K562 (cell line): ENCODE results near the gene ACSL6. TPM values are rescaled to one million over a fixed set of nuclear protein-coding genes. Genes with fewer than 3 reads are reported as not detected.
A peak's percentile ranks its signal among the peaks of the same experiment; 100 is the strongest.

Experiments used
- ATAC-seq: fragments of 200-7000 bp; cut with Tn5 transposase; 3 replicates; pipeline ENCODE4 v1.9.1; 2020; ENCODE audit warnings: moderate library complexity
- BruUV-seq: library from RNA; stranded (reverse); fragments of 400-500 nt; replicated peaks from 2 replicates; lab custom pipeline; 2021; lab: Mats Ljungman, UMichigan
- CTCF ChIA-PET: fragments of 300-600 bp; formaldehyde crosslinking; extraction: SDS; loops from one replicate; lab custom pipeline; 2021; ENCODE audit warnings: low intra/inter-chr PET ratio; lab: Yijun Ruan, JAX
- POLR2A ChIA-PET: fragments of 300-600, 350-650 bp; sonication (Branson Sonifier 250); formaldehyde crosslinking; extraction: SDS; loops from one replicate; lab custom pipeline; 2021; ENCODE audit warnings: antibody characterized with exemption, inconsistent platforms; lab: Yijun Ruan, JAX
- DNase-seq, 4 experiments: peaks; one replicate each; pipeline versions ENCODE4 v3.0.0 to v3.0.0-alpha.2; 2011 to 2018; ENCODE audit warnings: low spot score in 3 of 4, mixed read lengths in 3 of 4; ENCODE audit errors: extremely low read depth in 1 of 4
- FAIRE-seq: peaks from 2 replicates; lab custom pipeline; 2011; peaks lifted over from hg19 to GRCh38; lab: Jason Lieb, UNC
- H2AFZ ChIP-seq: 2 replicates; pipeline ENCODE4 v1.6.0; 2011; ENCODE audit warnings: low read depth, low read length, control low read depth, inconsistent platforms
- H3K27ac ChIP-seq: fragments of 200-600 bp; 3 replicates; pipeline ENCODE4 v1.8.0; 2011; ENCODE audit warnings: low read depth, mild to moderate bottlenecking, control low read depth, inconsistent platforms, low read length, moderate library complexity, mixed read lengths; ENCODE audit errors: extremely low read depth
- H3K27me3 ChIP-seq, 2 experiments: fragments of 300-600 bp in 1 of 2; 2 replicates in 1 of 2; 3 replicates in 1 of 2; pipeline versions ENCODE4 v1.6.0 to v1.8.0; 2011; ENCODE audit warnings: inconsistent platforms in 2 of 2, low read length in 2 of 2, mild to moderate bottlenecking in 1 of 2, mixed read lengths in 1 of 2, moderate library complexity in 1 of 2; ENCODE audit not compliant: control insufficient read depth in 2 of 2, insufficient read depth in 2 of 2
- H3K36me3 ChIP-seq: fragments of 300-600 bp; 3 replicates; pipeline ENCODE4 v1.8.0; 2011; ENCODE audit warnings: mild to moderate bottlenecking, low read length, inconsistent platforms; ENCODE audit not compliant: control insufficient read depth, insufficient read depth
- H3K4me1 ChIP-seq, 2 experiments: fragments of 200-600 bp in 1 of 2; replicated peaks in 1 of 2; 2 replicates in 1 of 2; 3 replicates in 1 of 2; pipeline versions ENCODE4 v1.5.1 to v1.8.0; 2011; ENCODE audit warnings: inconsistent platforms in 2 of 2, low read length in 2 of 2, mild to moderate bottlenecking in 1 of 2, mixed read lengths in 1 of 2, moderate library complexity in 1 of 2; ENCODE audit not compliant: control insufficient read depth in 2 of 2, insufficient read depth in 2 of 2
- H3K4me2 ChIP-seq: 2 replicates; pipeline ENCODE4 v1.6.1; 2011; ENCODE audit warnings: low read length, control low read depth, inconsistent platforms, mixed read lengths; ENCODE audit not compliant: insufficient read depth
- H3K4me3 ChIP-seq: fragments of 200-600 bp; sonication (generic), shearing (Covaris generic); 2 replicates; pipeline ENCODE4 v1.5.1; 2016; ENCODE audit warnings: control low read depth, inconsistent platforms
- H3K79me2 ChIP-seq: fragments of 200-600 bp; 3 replicates; pipeline ENCODE4 v1.8.0; 2011; ENCODE audit warnings: low read length, inconsistent platforms; ENCODE audit not compliant: control insufficient read depth, insufficient read depth
- H3K9ac ChIP-seq, 2 experiments: 2 replicates each; pipeline versions ENCODE4 v1.6.0 to v1.6.1; 2011; ENCODE audit warnings: low read depth in 2 of 2, low read length in 2 of 2, control low read depth in 1 of 2, inconsistent platforms in 1 of 2, mild to moderate bottlenecking in 1 of 2, mixed read lengths in 1 of 2; ENCODE audit not compliant: insufficient read depth in 1 of 2
- H3K9me1 ChIP-seq: one replicate; pipeline ENCODE4 v1.6.0; 2011; ENCODE audit warnings: inconsistent platforms, mild to moderate bottlenecking, low read length, moderate library complexity; ENCODE audit not compliant: control insufficient read depth, insufficient read depth
- H3K9me3 ChIP-seq: replicated peaks from 2 replicates; pipeline ENCODE4 v1.5.1; 2011; ENCODE audit warnings: low read depth, low read length, inconsistent platforms; ENCODE audit not compliant: control insufficient read depth, insufficient read depth
- H4K20me1 ChIP-seq: replicated peaks from 2 replicates; pipeline ENCODE4 v1.6.1; 2011; ENCODE audit warnings: low read length, inconsistent platforms, mixed read lengths; ENCODE audit not compliant: control insufficient read depth, insufficient read depth
- GTF2F1 ChIP-seq: IDR thresholded peaks from 2 replicates; pipeline ENCODE4 v1.6.1; 2011; ENCODE audit warnings: low read depth, low read length, improper control_type of control experiment
- KLF10 ChIP-seq: fragments of 250-450 bp; sonication (Bioruptor Pico); IDR thresholded peaks from 2 replicates; pipeline ENCODE4 v1.6.1; 2021; ENCODE audit warnings: matching md5 sums
- PTRF ChIP-seq: fragments of 450-650 bp; IDR thresholded peaks from 2 replicates; pipeline ENCODE4 v1.6.1; 2016; ENCODE audit warnings: mild to moderate bottlenecking, missing genetic modification characterization, missing compliant biosample characterization
- RBM22 ChIP-seq: fragments of 200-400 bp; formaldehyde crosslinking; IDR thresholded peaks from 2 replicates; pipeline ENCODE4 v1.6.1; 2018; ENCODE audit warnings: low read length, low read depth; ENCODE audit not compliant: poor library complexity, severe bottlenecking
- ZNF717 ChIP-seq: fragments of 250-450 bp; sonication (Bioruptor Pico); IDR thresholded peaks from 2 replicates; pipeline ENCODE4 v1.5.0; 2021
- ZNF75A ChIP-seq: fragments of 450-650 bp; formaldehyde crosslinking; IDR thresholded peaks from 2 replicates; pipeline ENCODE4 v1.4.0; 2020; ENCODE audit warnings: mild to moderate bottlenecking
- WGBS: fragments of 100-300 bp; shearing (Covaris generic); methylation state at CpG from one replicate; pipeline ENCODE4 v1.1.6; 2016; ENCODE audit warnings: low coverage, mixed read lengths; ENCODE audit not compliant: insufficient coverage; ENCODE audit errors: missing lambda C conversion rate; 5-methylcytosine and 5-hydroxymethylcytosine counted together
- in situ Hi-C: fragments of 300-500 bp; cut with MboI; formaldehyde crosslinking; loops from 4 replicates; pipeline ENCODE4 v1.15.0; 2018; ENCODE audit warnings: inconsistent platforms, mixed read lengths
- intact Hi-C: fragments of 100-400 bp; cut with micrococcal nuclease; formaldehyde crosslinking; loops from 2 replicates; pipeline ENCODE4 v1.14.2; 2022
- polyA plus RNA-seq, 8 experiments: library from polyadenylated mRNA; depleted of rRNA in 4 of 8; stranded (reverse) in 5 of 8; unstranded in 3 of 8; fragments of >200 nt; fragmentation: Nextera tagmentation in 2 of 8; fragmentation: Illumina TruSeq in 1 of 8; extraction: Ambion mirVana in 2 of 8; extraction: Trizol in 1 of 8; gene quantifications; 2 replicates each; pipeline versions ENCODE4 v1.2.1 to v1.2.3, GENCODE V29; 2011 to 2014; ENCODE audit warnings: inconsistent platforms in 1 of 8, missing spikeins in 1 of 8
- total RNA-seq, 7 experiments: library from RNA; depleted of rRNA in 6 of 7; stranded (reverse); fragments of >200 nt in 6 of 7; fragmentation: Illumina TruSeq in 2 of 7; extraction: Trizol in 2 of 7; gene quantifications; 2 replicates each; pipeline versions ENCODE4 v1.2.1 to v1.2.3, GENCODE V29; 2011 to 2021; ENCODE audit warnings: low replicate concordance in 1 of 7
- TF ChIP-seq, protein P1 (sequence below): fragments of 450-650 bp; formaldehyde crosslinking; IDR thresholded peaks from 2 replicates; pipeline ENCODE4 v1.4.0; 2022; ENCODE audit warnings: mild to moderate bottlenecking, moderate library complexity
- TF ChIP-seq, protein P2 (sequence below): fragments of 450-650 bp; formaldehyde crosslinking; IDR thresholded peaks from 2 replicates; pipeline ENCODE4 v1.4.0; 2022; ENCODE audit warnings: missing genetic modification characterization

Gene ACSL6
- total and polyA plus RNA-seq, 9 of the 15 experiments (the other 6 are each of a cell fraction or from before 2014, with no cell fraction given) = 0.50 to 1.5 (median 0.69) TPM

- Histone ChIP-seq H3K4me2 (no peak overlapping the region), H3K9ac (peak overlapping the region in 1 of 2 experiments; percentile 14; a peak in 1 of 4 replicates), H3K27me3 (no peaks in the 10 kb centered on the region), H3K4me1 (peaks cover 0 to 3% of the 10 kb centered on the region in 2 experiments; a peak in 1 of 5 replicates), H3K9me1 (no peaks in the 10 kb centered on the region), H4K20me1 (no peaks in the 10 kb centered on the region), H3K79me2 (no peaks in the 10 kb centered on the region), H3K9me3 (no peaks in the 10 kb centered on the region), H3K4me3 (no peak overlapping the region), H3K27ac (no peak overlapping the region), H2AFZ (peak overlapping the region; percentile 35), H3K36me3 (no peaks in the 10 kb centered on the region)
- BruUV-seq = no TSS peak
- TF ChIP-seq PTRF (tag) = no peak
- TF ChIP-seq RBM22 = no peak
- TF ChIP-seq, protein P1, sequence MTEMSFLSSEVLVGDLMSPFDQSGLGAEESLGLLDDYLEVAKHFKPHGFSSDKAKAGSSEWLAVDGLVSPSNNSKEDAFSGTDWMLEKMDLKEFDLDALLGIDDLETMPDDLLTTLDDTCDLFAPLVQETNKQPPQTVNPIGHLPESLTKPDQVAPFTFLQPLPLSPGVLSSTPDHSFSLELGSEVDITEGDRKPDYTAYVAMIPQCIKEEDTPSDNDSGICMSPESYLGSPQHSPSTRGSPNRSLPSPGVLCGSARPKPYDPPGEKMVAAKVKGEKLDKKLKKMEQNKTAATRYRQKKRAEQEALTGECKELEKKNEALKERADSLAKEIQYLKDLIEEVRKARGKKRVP (CRISPR knock-in tag) = no peak
- no peak for TF ChIP-seq ZNF717 (CRISPR knock-in tag)
- TF ChIP-seq, protein P2, sequence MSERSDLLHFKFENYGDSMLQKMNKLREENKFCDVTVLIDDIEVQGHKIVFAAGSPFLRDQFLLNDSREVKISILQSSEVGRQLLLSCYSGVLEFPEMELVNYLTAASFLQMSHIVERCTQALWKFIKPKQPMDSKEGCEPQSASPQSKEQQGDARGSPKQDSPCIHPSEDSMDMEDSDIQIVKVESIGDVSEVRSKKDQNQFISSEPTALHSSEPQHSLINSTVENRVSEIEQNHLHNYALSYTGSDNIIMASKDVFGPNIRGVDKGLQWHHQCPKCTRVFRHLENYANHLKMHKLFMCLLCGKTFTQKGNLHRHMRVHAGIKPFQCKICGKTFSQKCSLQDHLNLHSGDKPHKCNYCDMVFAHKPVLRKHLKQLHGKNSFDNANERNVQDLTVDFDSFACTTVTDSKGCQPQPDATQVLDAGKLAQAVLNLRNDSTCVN (CRISPR knock-in tag) = no peak
- TF ChIP-seq KLF10 (CRISPR knock-in tag) = no peak
- TF ChIP-seq GTF2F1 = no peak
- TF ChIP-seq ZNF75A (CRISPR knock-in tag) = no peak
- ATAC-seq (peak; percentile 12; the same call in 1 of the 3 replicates), DNase-seq (no peak), FAIRE-seq (no peak)
- in situ Hi-C loops (no loop called here), intact Hi-C loops (no loop called here)
- CTCF ChIA-PET = no interaction called here
- 53% methylated on average over 6 of the region's 6 CpGs for WGBS
- POLR2A ChIA-PET = no interaction called here
Measured at GRCh38 chr5:131976414-131977211, 34.8 kb downstream of the ACSL6 start.
